ENCODE measurements around the gene ARHGAP22.

DNA sequence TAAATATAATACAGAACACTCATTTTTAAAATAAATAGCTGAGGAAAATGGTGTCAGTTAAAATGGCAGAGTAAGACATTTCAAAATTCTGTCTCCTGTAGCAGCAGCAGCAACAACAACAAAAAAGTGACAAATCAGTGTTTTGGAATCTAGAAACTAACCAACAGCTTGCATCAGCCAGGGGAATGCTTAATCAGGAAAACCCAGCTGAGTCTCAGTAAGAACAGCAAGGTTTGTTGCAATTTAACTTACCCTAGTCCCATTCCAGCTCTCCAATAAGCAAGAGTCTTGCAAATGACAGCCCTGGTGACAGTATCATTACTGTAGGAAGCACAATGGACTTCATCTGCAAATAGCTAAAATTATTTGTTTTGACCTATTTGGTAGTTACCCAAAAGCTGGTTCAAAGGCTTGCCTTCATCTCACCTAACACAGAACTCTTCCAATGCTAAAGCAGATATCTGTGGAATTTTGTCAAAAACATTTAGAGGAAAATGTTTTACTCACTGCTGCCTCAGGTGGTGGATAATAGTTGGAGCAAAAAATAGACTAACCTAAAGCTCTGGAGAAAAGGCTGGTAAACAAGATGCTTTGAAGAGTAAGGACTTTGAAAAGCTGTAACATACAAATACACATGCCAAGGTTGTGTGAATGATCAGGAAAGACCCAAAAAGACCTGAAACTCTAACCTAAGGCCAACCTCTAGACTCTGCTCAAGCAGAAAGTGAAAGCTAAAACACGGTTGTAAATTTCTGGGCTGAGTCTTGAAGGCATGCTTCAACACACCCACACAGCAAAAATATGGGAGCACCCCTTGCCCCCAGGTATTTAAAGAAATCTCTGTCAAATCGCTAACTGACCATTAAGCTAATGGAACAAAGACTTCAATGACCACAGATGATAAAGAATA, 9.9 kb upstream of the ARHGAP22 start:
- no peak for TF ChIP-seq POLR2AphosphoS5 (IDR thresholded peaks at IDR 0.05; ENCODE audit: low read depth, low read length)
- TF ChIP-seq EZH2 (IDR thresholded peaks at IDR 0.05): no peak

Data from HCT116 (cell line).